Adipocyte (in vitro differentiated cells): Measurements from ENCODE around the gene KRT85.

ENCODE experiments used
- DNase-seq: peaks from one replicate; pipeline ENCODE4 v3.0.0-alpha.2; 2015; ENCODE audit warnings: low read depth
- H3K27me3 ChIP-seq: replicated peaks from 2 replicates; pipeline ENCODE4 v1.7.0; 2013; ENCODE audit warnings: mild to moderate bottlenecking, low read length, moderate library complexity; ENCODE audit not compliant: control insufficient read depth, insufficient read depth
- H3K36me3 ChIP-seq: 2 replicates; pipeline ENCODE4 v1.7.0; 2013; ENCODE audit warnings: low read length, mild to moderate bottlenecking, moderate library complexity; ENCODE audit not compliant: control insufficient read depth, insufficient read depth, severe bottlenecking
- H3K4me1 ChIP-seq: 2 replicates; pipeline ENCODE4 v1.7.0; 2013; ENCODE audit warnings: mild to moderate bottlenecking, low read length, moderate library complexity; ENCODE audit not compliant: control insufficient read depth, insufficient read depth
- H3K4me3 ChIP-seq: 2 replicates; pipeline ENCODE4 v1.7.0; 2013; ENCODE audit warnings: mild to moderate bottlenecking, low read length, moderate library complexity
- H3K9ac ChIP-seq: 2 replicates; pipeline ENCODE4 v1.7.0; 2013; ENCODE audit warnings: mild to moderate bottlenecking, low read length, moderate library complexity
- H3K9me3 ChIP-seq: 2 replicates; pipeline ENCODE4 v1.7.0; 2013; ENCODE audit warnings: mild to moderate bottlenecking, low read length, moderate library complexity; ENCODE audit not compliant: control insufficient read depth

The KRT85 gene

DNA sequence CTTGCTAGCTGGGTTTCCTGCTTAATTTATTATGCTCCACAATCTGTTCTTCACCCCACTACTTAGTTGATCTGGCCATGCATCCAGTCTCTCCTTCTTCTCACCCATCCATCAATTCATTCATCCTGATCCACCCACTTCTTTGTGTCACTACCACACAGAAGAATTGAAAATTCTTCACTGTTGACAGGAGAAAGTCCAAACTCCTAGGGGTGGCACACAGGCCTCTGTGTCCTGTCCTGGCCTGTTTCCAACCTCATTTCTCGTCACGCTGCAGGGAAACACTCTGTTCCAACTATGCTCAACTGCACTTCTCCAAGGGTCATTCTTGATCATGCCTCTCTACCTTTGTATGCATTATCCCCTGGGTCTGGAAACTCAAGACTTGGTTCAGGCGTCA is 35.4 kb downstream of the KRT85 start:
- Histone ChIP-seq H3K4me1 (no peaks in the 10 kb centered on the region), H3K9ac (no peak overlapping the region), H3K9me3 (peaks cover 11% of the 10 kb centered on the region), H3K4me3 (no peak overlapping the region), H3K27me3 (peaks cover 48% of the 10 kb centered on the region), H3K36me3 (no peaks in the 10 kb centered on the region)
- DNase-seq: no peak

DNA sequence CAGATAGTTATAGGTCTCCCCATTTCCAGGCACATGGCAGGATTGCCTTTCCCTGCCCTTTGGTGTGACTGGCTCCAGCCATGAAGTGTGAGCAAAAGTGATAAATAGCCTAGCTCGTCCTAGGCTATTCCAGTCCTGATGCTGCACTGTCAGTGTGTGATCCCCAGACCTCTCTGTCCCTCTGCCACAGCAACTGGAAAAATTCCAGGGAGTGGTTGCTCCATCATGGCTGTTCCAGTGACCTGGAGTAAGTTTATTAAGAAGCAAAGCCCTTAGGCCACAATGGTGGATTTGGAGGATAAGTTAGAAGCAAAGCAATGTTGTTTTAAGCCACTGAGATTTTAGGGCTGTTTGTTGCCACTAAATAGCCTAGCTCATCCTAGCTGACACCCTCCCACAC is 36.2 kb downstream of the KRT85 start:
- Histone ChIP-seq H3K4me1 (no peaks in the 10 kb centered on the region), H3K9me3 (peaks cover 6% of the 10 kb centered on the region), H3K36me3 (no peaks in the 10 kb centered on the region), H3K4me3 (no peak overlapping the region), H3K9ac (no peak overlapping the region), H3K27me3 (peaks cover 48% of the 10 kb centered on the region)
- no peak for DNase-seq

DNA sequence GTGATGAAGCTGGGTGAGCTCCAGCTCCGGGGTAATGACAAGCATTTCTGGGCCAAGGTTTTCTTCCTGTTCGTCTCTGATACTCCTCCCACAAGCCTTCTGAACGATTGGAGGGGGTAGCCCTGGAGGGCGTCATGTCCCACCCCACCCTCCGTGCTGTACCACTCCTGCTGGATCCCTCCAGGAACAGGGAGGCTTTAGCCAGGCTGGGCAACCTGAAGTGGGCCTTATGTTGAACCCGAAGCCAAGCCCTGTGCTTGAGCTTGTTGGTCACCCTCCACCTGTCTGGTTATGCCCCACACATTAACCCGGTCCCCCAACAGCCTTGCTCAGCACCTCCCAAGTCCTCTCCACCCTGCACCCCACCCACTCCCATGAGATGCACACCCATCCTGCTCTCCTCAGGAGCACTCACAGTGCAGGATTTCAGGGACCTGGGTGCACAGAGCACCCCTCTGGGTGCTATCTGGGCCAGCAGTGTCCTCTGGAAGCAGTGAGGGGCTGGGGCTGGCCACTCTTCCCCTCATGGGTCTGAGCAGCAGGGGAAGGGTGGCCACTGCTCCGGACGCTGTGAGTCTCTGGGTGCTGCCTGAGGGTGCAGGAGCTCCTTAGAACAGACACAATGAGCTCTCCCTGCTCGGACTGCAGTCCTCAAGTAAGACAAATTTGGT is 39.3 kb downstream of the KRT85 start:
- Histone ChIP-seq H3K9me3 (no peaks in the 10 kb centered on the region), H3K27me3 (peaks cover 57% of the 10 kb centered on the region), H3K4me1 (no peaks in the 10 kb centered on the region), H3K36me3 (no peaks in the 10 kb centered on the region), H3K4me3 (no peak overlapping the region), H3K9ac (no peak overlapping the region)
- DNase-seq: no peak

DNA sequence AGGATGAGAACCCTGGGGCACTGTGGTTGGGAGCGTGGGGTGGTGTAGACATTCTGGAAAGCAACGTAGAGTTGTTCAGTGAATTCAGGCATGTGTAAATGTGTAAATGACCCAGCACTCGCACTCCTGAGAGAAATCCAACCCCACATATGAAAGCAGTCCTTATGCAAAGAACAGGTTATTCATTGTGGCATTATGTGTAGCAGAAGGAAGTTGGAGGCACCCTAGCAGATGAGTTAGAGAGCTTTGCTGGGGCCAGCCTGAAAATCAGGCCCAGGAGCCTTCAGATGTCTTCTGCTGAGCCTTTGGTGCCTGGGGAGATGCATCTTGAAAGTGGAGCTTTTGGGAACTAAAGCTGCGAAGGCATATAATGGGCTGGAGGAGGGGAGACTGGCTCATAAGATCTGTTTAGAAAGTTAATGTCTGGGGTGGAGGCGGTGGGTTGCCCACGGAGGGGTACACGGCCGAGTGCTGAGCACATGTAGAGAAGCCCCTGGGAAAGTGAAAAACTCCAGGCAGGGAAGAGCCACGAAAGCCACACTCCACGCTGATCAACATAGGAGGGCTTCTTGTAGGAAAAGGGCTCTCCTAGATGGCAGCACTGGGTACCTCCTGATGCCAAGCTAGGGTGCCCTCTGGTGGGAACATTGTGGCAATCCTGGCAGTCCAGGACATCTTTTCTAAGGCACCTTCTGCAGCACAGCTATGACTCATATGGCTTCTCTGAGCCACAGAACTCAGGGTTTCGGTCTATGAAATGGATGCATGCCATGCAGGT is 40.0 kb downstream of the KRT85 start:
- Histone ChIP-seq H3K4me3 (no peak overlapping the region), H3K4me1 (no peaks in the 10 kb centered on the region), H3K9me3 (no peaks in the 10 kb centered on the region), H3K9ac (no peak overlapping the region), H3K27me3 (peaks cover 58% of the 10 kb centered on the region), H3K36me3 (no peaks in the 10 kb centered on the region)
- DNase-seq: peak; percentile 94

DNA sequence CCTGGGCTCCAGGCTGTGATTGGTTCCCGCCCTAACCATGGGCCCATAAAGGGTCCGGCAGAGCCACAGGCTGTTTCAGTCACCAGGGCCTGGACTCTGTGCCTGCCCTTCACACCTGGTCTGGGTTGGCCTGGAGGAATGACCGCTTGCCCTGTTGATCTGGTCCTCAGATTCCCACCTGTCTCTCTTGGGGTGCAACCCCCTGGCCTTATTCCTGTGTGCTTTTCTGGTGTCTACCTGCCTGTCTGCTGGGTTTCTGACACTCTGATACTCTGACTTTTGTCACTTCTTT is 43.2 kb downstream of the KRT85 start:
- no peak for DNase-seq

DNA sequence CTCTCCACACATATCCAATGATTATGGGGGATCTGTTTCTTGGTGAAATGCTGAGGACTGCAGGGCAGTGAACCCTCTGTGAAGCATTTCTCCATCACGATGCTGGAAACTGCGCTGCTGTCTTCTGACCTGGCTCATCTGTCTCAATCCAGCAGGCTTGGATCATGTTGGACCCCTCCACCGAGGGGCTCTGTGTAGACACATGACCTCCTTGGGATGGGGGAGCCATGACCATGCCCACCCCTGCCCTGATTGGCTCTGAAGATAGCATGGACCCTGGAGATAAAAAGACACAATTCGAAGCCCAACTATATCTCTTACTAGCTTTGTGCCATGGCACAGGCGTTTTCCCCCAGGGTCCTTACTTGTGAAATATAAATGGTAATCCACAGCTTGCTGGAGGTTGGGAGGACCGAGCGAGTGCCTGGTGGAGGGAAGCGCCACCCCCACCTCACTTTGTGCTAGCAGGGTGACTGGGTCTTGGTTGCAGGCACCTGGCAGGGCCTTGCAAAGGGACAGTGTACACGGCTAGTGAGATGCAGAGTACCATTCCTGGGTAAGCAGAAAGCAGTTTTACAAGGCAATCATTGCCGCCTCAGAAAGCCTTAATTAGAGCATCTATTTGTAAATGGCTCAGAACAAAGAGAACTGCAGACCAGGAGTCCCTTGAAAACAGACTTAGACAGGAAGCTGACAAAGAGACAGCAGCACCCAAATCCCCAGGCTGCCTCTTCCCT is 43.7 kb downstream of the KRT85 start:
- no peaks in the 10 kb centered on the region for H3K4me1 ChIP-seq
- no peak for DNase-seq
- no peaks in the 10 kb centered on the region for H3K9me3 ChIP-seq
- no peak overlapping the region for H3K4me3 ChIP-seq
- H3K27me3 ChIP-seq: peaks cover 63% of the 10 kb centered on the region
- no peaks in the 10 kb centered on the region for H3K36me3 ChIP-seq
- H3K9ac ChIP-seq: no peak overlapping the region

More for the DNA sequence above, 43.2 kb downstream of the KRT85 start:
- Histone ChIP-seq H3K36me3 (no peaks in the 10 kb centered on the region), H3K9me3 (no peaks in the 10 kb centered on the region), H3K4me3 (no peak overlapping the region), H3K27me3 (peaks cover 62% of the 10 kb centered on the region), H3K9ac (no peak overlapping the region), H3K4me1 (no peaks in the 10 kb centered on the region)

DNA sequence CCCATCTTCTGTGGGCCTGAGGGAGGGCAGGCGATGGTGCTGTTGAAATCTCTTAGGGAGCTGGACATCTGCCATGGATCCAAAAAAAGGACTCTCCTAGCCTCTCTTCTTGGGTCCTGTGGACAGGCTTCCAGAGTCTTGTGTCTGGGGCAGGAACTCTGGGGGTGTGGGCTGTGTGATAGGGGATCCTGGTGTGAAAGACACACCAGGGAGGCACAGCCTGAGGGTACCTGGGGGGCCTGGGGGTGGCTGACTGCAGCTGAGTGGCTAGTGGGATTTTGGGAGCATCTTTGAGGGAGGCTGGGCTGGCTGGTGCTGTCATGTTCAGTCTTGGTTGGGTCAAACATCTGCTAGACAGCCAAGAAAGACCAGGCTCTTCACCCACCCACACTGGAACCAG is 44.3 kb downstream of the KRT85 start:
- no peak for DNase-seq
- no peaks in the 10 kb centered on the region for H3K4me1 ChIP-seq
- H3K36me3 ChIP-seq: no peaks in the 10 kb centered on the region
- no peaks in the 10 kb centered on the region for H3K9me3 ChIP-seq
- H3K27me3 ChIP-seq: peaks cover 69% of the 10 kb centered on the region
- H3K9ac ChIP-seq: no peak overlapping the region
- no peak overlapping the region for H3K4me3 ChIP-seq

DNA sequence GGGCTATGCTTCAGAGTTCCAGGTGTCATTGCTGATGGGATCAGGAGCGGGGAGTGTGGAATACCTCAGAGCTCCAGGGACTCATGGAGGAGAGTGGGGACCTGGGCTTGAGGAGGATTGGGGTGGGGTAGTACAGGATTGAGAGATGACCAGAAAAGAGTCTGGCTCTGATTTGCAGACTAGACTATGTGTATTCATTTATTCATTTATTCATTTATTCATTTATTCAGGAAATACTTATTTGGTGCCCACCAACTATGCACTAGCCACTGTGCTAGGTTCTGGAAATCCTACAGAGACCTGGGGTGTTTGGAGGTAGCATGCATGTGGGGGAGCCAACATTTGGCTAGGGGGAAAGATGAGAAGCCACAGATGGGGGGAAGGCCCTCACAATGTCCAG is 45.2 kb downstream of the KRT85 start:
- no peaks in the 10 kb centered on the region for H3K4me1 ChIP-seq
- H3K9me3 ChIP-seq: no peaks in the 10 kb centered on the region
- no peak for DNase-seq
- no peak overlapping the region for H3K9ac ChIP-seq
- H3K27me3 ChIP-seq: peaks cover 78% of the 10 kb centered on the region
- H3K36me3 ChIP-seq: no peaks in the 10 kb centered on the region
- no peak overlapping the region for H3K4me3 ChIP-seq

DNA sequence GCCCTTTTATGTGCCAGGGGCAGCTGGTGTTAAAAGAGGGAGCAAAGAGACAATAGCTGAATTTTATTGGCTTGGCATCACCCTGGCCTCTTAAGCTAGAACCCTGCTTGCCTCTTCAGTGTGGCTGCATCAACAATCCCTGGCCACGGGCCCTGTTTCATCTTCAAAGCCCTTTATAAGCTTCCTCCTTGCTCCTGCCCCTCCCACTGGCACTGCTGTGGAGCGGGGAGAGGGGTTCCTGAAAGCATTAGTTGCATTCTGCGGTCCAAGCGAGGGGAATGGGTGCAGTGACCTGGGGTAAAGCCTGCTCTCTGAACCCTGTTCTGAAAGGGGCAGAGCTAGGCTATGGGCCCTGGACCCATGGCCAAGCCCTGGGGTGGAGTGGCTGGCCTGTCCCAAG is 45.9 kb downstream of the KRT85 start:
- Histone ChIP-seq H3K27me3 (peaks cover 84% of the 10 kb centered on the region), H3K4me1 (no peaks in the 10 kb centered on the region), H3K9me3 (no peaks in the 10 kb centered on the region), H3K9ac (no peak overlapping the region), H3K36me3 (no peaks in the 10 kb centered on the region), H3K4me3 (no peak overlapping the region)
- DNase-seq: no peak

DNA sequence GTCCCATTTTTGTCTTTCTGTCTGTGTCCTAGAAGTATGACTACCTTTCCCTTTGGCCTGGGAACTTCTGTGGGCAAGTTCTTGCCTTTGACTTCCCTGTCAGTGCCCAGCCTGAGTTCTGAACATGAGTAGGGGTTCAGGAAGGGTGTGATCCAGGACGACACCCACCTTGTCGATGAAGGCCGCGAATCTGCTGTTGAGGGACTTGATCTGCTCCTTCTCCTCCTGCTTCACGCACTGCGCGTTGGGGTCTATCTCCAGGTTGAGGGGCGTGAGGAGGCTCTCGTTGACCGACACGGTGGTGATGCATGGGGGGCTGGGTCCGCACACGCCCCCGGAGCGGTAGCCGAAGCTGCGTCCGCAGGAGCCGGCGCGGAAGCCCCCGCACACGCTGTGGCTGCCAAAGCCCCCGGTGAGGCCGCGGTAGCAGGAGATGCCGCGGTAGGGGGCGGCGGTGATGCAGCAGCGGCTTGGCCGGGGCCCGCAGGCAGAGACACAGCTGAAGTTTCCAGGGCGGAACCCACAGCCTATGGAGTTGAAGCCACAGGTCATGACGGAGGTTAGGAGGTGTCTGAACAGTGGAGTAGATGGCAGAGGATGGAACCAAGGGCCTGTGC is 46.4 kb downstream of the KRT85 start, which contains the start of gene KRT83:
Gene KRT83 (minus strand): TSS at position 615 of the 617 bp plus-strand sequence. CDS start 63 bp downstream, at position 552.
- H3K36me3 ChIP-seq: no peaks in the 10 kb centered on the region
- no peak within 1 kb of the TSS for H3K9ac ChIP-seq
- no peak within 1 kb of the TSS for H3K4me3 ChIP-seq
- no peak for DNase-seq
- no peaks in the 10 kb centered on the region for H3K9me3 ChIP-seq
- no peaks in the 10 kb centered on the region for H3K4me1 ChIP-seq
- H3K27me3 ChIP-seq: peaks cover 88% of the 10 kb centered on the region

DNA sequence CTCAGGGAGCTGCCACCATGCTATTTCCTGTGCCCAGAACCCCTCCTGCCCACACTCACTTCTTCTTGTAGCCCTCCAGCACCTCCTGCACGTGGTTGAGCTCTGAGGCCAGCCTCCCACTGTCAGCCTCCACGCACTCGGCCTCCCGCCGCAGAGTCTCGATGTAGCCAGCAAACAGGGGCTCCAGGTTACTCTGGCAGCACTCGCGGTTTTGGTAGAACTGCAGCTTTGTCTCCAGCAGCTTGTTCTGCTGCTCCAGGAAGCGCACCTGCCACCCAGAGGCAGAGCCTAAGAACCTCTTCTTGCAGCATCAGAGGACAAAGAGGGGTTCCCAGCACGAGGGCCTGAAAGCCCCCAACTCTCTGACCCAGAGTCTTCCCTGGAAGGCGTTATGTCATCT is 48.2 kb downstream of the KRT85 start:
- DNase-seq: no peak

More for the DNA sequence above, 48.2 kb downstream of the KRT85 start:
- Histone ChIP-seq H3K9me3 (no peaks in the 10 kb centered on the region), H3K36me3 (no peaks in the 10 kb centered on the region), H3K9ac (no peak overlapping the region), H3K27me3 (peaks cover 93% of the 10 kb centered on the region), H3K4me3 (no peak overlapping the region), H3K4me1 (no peaks in the 10 kb centered on the region)
